SU-DHL-6 (cell line): ENCODE measurements around the gene SOX6.

Source experiments
- CTCF ChIP-seq: fragments of 200-600 bp; sonication (generic); IDR thresholded peaks from one replicate; pipeline ENCODE4 v1.5.1; 2017; ENCODE audit warnings: antibody characterized with exemption, mild to moderate bottlenecking, low read length, moderate library complexity; ENCODE audit not compliant: insufficient read depth, poor library complexity, severe bottlenecking
- EZH2phosphoT487 ChIP-seq: fragments of 200-600 bp; sonication (generic), shearing (Covaris generic); conservative IDR thresholded peaks from 2 replicates; pipeline ENCODE4 v1.6.1; 2018; ENCODE audit warnings: mild to moderate bottlenecking, antibody characterized with exemption, low read length, moderate library complexity, mixed read lengths

- no peak for TF ChIP-seq CTCF
- no peak for TF ChIP-seq EZH2phosphoT487
These were observed 196.2 kb downstream of the SOX6 start for GRCh38 chr11:16160146-16160545.
